ENCODE measurements around the gene ESYT3.

ESYT3 gene, protein sequence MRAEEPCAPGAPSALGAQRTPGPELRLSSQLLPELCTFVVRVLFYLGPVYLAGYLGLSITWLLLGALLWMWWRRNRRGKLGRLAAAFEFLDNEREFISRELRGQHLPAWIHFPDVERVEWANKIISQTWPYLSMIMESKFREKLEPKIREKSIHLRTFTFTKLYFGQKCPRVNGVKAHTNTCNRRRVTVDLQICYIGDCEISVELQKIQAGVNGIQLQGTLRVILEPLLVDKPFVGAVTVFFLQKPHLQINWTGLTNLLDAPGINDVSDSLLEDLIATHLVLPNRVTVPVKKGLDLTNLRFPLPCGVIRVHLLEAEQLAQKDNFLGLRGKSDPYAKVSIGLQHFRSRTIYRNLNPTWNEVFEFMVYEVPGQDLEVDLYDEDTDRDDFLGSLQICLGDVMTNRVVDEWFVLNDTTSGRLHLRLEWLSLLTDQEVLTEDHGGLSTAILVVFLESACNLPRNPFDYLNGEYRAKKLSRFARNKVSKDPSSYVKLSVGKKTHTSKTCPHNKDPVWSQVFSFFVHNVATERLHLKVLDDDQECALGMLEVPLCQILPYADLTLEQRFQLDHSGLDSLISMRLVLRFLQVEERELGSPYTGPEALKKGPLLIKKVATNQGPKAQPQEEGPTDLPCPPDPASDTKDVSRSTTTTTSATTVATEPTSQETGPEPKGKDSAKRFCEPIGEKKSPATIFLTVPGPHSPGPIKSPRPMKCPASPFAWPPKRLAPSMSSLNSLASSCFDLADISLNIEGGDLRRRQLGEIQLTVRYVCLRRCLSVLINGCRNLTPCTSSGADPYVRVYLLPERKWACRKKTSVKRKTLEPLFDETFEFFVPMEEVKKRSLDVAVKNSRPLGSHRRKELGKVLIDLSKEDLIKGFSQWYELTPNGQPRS

DNA sequence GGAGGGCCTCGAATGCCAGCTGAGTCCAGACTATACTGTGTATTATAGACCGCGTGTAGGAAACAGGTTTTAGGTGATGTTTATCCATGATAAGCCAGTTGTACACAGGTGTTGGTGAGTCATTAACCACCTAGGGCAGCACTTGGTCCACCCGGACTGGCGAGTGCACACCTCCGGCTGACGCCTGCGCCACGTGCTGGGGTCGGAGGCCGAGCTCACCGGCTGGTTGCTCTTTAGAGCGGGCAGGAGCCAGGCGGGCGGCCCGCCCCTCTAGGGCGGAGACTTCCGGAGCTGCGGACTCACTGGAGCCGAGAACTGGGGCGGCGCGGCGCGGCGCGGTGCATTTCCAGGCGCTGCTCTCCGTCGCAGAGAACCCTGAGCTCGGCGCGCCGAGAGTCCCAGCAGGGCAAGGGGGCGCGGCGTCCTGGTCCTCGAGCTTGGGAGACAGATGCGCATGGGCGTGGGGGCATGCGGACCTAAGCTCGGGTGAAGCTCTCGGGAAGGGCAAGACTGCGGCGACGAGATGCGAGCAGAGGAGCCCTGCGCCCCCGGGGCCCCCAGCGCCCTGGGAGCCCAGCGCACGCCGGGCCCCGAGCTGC is at the start of gene ESYT3:
Gene ESYT3 (plus strand): TSS at position 341 of the 599 bp plus-strand sequence. CDS start 183 bp downstream, at position 524.
- Histone ChIP-seq H2AFZ (ENCODE audit: low read depth, low read length, severe bottlenecking) (no peak within 1 kb of the TSS), H3K27me3 (ENCODE audit: low read length) (no peaks in the 10 kb centered on the region), H3K79me2 (ENCODE audit: insufficient read depth, low read length) (no peaks in the 10 kb centered on the region), H3K27ac (ENCODE audit: low read depth, low read length) (no peak within 1 kb of the TSS), H3K4me3 (ENCODE audit: insufficient read depth, low read length, poor library complexity, severe bottlenecking) (no peak within 1 kb of the TSS), H3F3A (ENCODE audit: insufficient read depth) (no peaks in the 10 kb centered on the region), H3K9ac (ENCODE audit: low read length) (no peak within 1 kb of the TSS), H3K4me2 (ENCODE audit: low read depth, low read length, poor library complexity, severe bottlenecking) (no peak within 1 kb of the TSS), H4K20me1 (ENCODE audit: low read depth, low read length) (no peaks in the 10 kb centered on the region), H3K9me3 (ENCODE audit: insufficient read depth, low read length) (no peaks in the 10 kb centered on the region), H3K9me2 (replicated peaks; ENCODE audit: insufficient read depth, low read length) (no peaks in the 10 kb centered on the region), H3K36me3 (ENCODE audit: low read length) (no peaks in the 10 kb centered on the region)
- TF ChIP-seq, protein P1, sequence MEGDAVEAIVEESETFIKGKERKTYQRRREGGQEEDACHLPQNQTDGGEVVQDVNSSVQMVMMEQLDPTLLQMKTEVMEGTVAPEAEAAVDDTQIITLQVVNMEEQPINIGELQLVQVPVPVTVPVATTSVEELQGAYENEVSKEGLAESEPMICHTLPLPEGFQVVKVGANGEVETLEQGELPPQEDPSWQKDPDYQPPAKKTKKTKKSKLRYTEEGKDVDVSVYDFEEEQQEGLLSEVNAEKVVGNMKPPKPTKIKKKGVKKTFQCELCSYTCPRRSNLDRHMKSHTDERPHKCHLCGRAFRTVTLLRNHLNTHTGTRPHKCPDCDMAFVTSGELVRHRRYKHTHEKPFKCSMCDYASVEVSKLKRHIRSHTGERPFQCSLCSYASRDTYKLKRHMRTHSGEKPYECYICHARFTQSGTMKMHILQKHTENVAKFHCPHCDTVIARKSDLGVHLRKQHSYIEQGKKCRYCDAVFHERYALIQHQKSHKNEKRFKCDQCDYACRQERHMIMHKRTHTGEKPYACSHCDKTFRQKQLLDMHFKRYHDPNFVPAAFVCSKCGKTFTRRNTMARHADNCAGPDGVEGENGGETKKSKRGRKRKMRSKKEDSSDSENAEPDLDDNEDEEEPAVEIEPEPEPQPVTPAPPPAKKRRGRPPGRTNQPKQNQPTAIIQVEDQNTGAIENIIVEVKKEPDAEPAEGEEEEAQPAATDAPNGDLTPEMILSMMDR (IDR thresholded peaks at IDR 0.05; ENCODE audit: insufficient read depth, low read length, poor library complexity, severe bottlenecking) = no peak
- no peak for TF ChIP-seq EZH2phosphoT487 (conservative IDR thresholded peaks at IDR 0.05; ENCODE audit: low read length)

DNA sequence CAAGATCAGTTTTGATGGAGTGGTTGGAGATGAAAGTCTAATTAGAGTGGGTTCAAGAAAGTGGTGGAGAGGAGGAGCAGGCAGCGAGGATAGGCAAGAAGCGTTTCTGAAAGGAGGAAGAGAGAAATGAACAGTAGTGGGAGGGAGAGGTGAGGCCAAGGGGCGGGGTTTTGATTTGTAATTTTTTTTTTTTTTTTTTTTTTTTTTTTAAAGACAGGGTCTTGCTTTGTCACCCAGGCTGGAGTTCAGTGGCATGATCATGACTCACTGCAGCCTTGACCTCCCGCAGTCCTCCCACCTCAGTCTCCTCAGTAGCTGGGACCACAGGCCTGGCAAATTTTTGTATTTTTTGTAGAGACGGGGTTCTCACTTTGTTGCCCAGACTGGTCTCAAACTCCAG is 49.4 kb upstream of the ESYT3 start:
- no peak overlapping the region for H3K27ac ChIP-seq (ENCODE audit: low read depth, low read length)
- no peaks in the 10 kb centered on the region for H3K79me2 ChIP-seq (ENCODE audit: insufficient read depth, low read length)
- H3K9me2 ChIP-seq (replicated peaks; ENCODE audit: insufficient read depth, low read length) = no peaks in the 10 kb centered on the region
- H3K4me3 ChIP-seq (ENCODE audit: insufficient read depth, low read length, poor library complexity, severe bottlenecking) = no peak overlapping the region
- H3K9ac ChIP-seq (ENCODE audit: low read length) = no peak overlapping the region
- TF ChIP-seq EZH2phosphoT487 (conservative IDR thresholded peaks at IDR 0.05; ENCODE audit: low read length) = no peak
- TF ChIP-seq, protein P1 (IDR thresholded peaks at IDR 0.05; ENCODE audit: insufficient read depth, low read length, poor library complexity, severe bottlenecking) = no peak
- no peaks in the 10 kb centered on the region for H4K20me1 ChIP-seq (ENCODE audit: low read depth, low read length)
- no peaks in the 10 kb centered on the region for H3K27me3 ChIP-seq (ENCODE audit: low read length)
- no peak overlapping the region for H2AFZ ChIP-seq (ENCODE audit: low read depth, low read length, severe bottlenecking)
- H3K9me3 ChIP-seq (ENCODE audit: insufficient read depth, low read length) = no peaks in the 10 kb centered on the region
- no peaks in the 10 kb centered on the region for H3K36me3 ChIP-seq (ENCODE audit: low read length)
- H3K4me2 ChIP-seq (ENCODE audit: low read depth, low read length, poor library complexity, severe bottlenecking) = no peak overlapping the region
- H3F3A ChIP-seq (ENCODE audit: insufficient read depth) = no peaks in the 10 kb centered on the region

DNA sequence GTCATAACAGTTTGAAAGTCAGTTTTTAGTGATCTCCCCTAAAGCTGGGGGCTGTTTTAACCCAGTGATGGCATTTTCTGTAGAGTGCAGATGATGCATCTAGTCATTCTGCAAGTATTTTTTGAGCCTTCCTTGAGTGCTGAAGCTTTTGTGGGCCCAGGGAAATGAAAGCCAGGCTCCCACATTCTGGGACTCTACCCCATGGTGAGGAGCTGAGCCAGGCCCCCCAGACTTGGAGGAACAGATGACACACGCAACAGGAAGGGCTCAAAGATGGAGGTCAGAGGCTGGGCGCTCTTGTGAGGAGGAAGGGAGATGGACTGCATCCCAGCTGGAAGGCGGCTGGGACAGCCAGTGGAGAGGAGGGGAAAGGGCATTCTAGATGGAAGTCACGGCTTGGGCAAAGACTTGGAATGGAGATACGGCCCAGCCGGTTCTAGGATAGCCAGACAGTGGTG is 45.2 kb upstream of the ESYT3 start:
- Histone ChIP-seq H3K4me3 (ENCODE audit: insufficient read depth, low read length, poor library complexity, severe bottlenecking) (no peak overlapping the region), H2AFZ (ENCODE audit: low read depth, low read length, severe bottlenecking) (no peak overlapping the region), H3K4me2 (ENCODE audit: low read depth, low read length, poor library complexity, severe bottlenecking) (no peak overlapping the region), H3K9ac (ENCODE audit: low read length) (no peak overlapping the region), H3F3A (ENCODE audit: insufficient read depth) (no peaks in the 10 kb centered on the region), H3K27ac (ENCODE audit: low read depth, low read length) (no peak overlapping the region), H3K36me3 (ENCODE audit: low read length) (no peaks in the 10 kb centered on the region), H3K79me2 (ENCODE audit: insufficient read depth, low read length) (no peaks in the 10 kb centered on the region), H3K9me3 (ENCODE audit: insufficient read depth, low read length) (no peaks in the 10 kb centered on the region), H3K9me2 (replicated peaks; ENCODE audit: insufficient read depth, low read length) (no peaks in the 10 kb centered on the region), H3K27me3 (ENCODE audit: low read length) (no peaks in the 10 kb centered on the region), H4K20me1 (ENCODE audit: low read depth, low read length) (no peaks in the 10 kb centered on the region)
- TF ChIP-seq, protein P1 (IDR thresholded peaks at IDR 0.05; ENCODE audit: insufficient read depth, low read length, poor library complexity, severe bottlenecking) = no peak
- TF ChIP-seq EZH2phosphoT487 (conservative IDR thresholded peaks at IDR 0.05; ENCODE audit: low read length) = no peak
